Breast epithelium (tissue), 3 donors: ENCODE results near the gene CENPP.

ENCODE experiments used
- CTCF ChIP-seq, 3 donors: fragments of 450-650 bp; IDR thresholded peaks; one replicate each; pipeline ENCODE4 v1.5.1; 2016 to 2017; ENCODE audit warnings: antibody characterized with exemption in 3 of 3, mild to moderate bottlenecking in 3 of 3, moderate library complexity in 3 of 3
- POLR2A ChIP-seq: fragments of 450-650 bp; IDR thresholded peaks from one replicate; pipeline ENCODE4 v1.6.1; 2016; ENCODE audit warnings: antibody characterized with exemption, mild to moderate bottlenecking, moderate library complexity
- POLR2AphosphoS5 ChIP-seq, 3 donors: sonication (generic); formaldehyde crosslinking; IDR thresholded peaks; one replicate each; pipeline ENCODE4 v1.6.1; 2017; ENCODE audit warnings: antibody characterized with exemption in 3 of 3

- TF ChIP-seq POLR2AphosphoS5 (IDR thresholded peaks at IDR 0.05) (no peak), POLR2A (no peak), CTCF (IDR thresholded peaks at IDR 0.05) (no peak)
Measured at GRCh38 chr9:92327283-92327850, 1.6 kb downstream of the CENPP start.
